Kidney epithelial cell (primary cell): ENCODE measurements around the gene THSD4. TPM values are rescaled to one million over a fixed set of nuclear protein-coding genes. Genes with fewer than 3 reads are reported as not detected.

Experiments used
- DNase-seq: peaks from one replicate; pipeline ENCODE4 v3.0.0-alpha.2; 2010; ENCODE audit warnings: low read depth
- H3K27me3 ChIP-seq: 2 replicates; pipeline ENCODE4 v1.6.0; 2011; ENCODE audit warnings: low read length; ENCODE audit not compliant: control insufficient read depth, insufficient read depth
- H3K36me3 ChIP-seq: 2 replicates; pipeline ENCODE4 v1.5.1; 2011; ENCODE audit warnings: low read length; ENCODE audit not compliant: control insufficient read depth, insufficient read depth
- H3K4me3 ChIP-seq: 2 replicates; pipeline ENCODE4 v1.5.1; 2011; ENCODE audit warnings: low read depth, mild to moderate bottlenecking, control low read depth, low read length
- total RNA-seq: library from RNA; depleted of rRNA; stranded (reverse); fragments of >200 nt; gene quantifications from 2 replicates; pipeline ENCODE4 v1.2.3, GENCODE V29; 2015
- TF ChIP-seq, protein P1 (sequence below): IDR thresholded peaks from 2 replicates; pipeline ENCODE4 v1.5.1; 2011; ENCODE audit warnings: mild to moderate bottlenecking, moderate library complexity, low read length, control low read depth, inconsistent platforms; ENCODE audit not compliant: insufficient read depth, poor library complexity, severe bottlenecking

THSD4 gene
- total RNA-seq, 1 donor from 2014 or later = 17.7 TPM

- no peaks in the 10 kb centered on the region for H3K36me3 ChIP-seq
- DNase-seq = no peak
Observed at GRCh38 chr15:71245588-71245987, 130.3 kb downstream of the THSD4 start.

DNA sequence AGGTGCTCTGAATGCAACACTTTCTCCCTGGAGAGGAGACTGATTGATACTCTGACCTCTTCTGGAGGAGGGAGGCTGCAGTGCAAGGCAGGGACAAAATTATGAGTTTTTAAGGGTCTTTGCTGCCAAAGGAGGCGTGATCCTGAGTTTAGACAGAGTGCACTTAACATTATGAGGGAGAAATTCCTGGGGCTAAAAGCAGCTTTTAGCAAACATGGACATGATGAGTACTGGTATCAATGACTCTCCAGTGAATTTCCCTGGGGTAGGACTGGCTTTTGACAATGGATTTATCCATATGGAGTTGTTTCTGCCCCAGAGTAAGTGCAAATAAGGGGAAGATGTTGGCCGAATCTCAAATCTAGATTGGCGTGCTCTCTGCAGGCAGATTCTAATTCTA lies 133.1 kb downstream of the THSD4 start:
- Histone ChIP-seq H3K4me3 (no peak overlapping the region), H3K27me3 (no peaks in the 10 kb centered on the region), H3K36me3 (no peaks in the 10 kb centered on the region)
- TF ChIP-seq, protein P1, sequence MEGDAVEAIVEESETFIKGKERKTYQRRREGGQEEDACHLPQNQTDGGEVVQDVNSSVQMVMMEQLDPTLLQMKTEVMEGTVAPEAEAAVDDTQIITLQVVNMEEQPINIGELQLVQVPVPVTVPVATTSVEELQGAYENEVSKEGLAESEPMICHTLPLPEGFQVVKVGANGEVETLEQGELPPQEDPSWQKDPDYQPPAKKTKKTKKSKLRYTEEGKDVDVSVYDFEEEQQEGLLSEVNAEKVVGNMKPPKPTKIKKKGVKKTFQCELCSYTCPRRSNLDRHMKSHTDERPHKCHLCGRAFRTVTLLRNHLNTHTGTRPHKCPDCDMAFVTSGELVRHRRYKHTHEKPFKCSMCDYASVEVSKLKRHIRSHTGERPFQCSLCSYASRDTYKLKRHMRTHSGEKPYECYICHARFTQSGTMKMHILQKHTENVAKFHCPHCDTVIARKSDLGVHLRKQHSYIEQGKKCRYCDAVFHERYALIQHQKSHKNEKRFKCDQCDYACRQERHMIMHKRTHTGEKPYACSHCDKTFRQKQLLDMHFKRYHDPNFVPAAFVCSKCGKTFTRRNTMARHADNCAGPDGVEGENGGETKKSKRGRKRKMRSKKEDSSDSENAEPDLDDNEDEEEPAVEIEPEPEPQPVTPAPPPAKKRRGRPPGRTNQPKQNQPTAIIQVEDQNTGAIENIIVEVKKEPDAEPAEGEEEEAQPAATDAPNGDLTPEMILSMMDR = no peak
- DNase-seq = no peak

More at GRCh38 chr15:71245588-71245987, 130.3 kb downstream of the THSD4 start:
- TF ChIP-seq, protein P1 = no peak
- H3K27me3 ChIP-seq = no peaks in the 10 kb centered on the region
- no peak overlapping the region for H3K4me3 ChIP-seq

GRCh38 chr15:71249986-71250385 lies 134.7 kb downstream of the THSD4 start:
- Histone ChIP-seq H3K27me3 (no peaks in the 10 kb centered on the region), H3K4me3 (no peak overlapping the region), H3K36me3 (no peaks in the 10 kb centered on the region)
- DNase-seq = no peak
- TF ChIP-seq, protein P1 = no peak

DNA sequence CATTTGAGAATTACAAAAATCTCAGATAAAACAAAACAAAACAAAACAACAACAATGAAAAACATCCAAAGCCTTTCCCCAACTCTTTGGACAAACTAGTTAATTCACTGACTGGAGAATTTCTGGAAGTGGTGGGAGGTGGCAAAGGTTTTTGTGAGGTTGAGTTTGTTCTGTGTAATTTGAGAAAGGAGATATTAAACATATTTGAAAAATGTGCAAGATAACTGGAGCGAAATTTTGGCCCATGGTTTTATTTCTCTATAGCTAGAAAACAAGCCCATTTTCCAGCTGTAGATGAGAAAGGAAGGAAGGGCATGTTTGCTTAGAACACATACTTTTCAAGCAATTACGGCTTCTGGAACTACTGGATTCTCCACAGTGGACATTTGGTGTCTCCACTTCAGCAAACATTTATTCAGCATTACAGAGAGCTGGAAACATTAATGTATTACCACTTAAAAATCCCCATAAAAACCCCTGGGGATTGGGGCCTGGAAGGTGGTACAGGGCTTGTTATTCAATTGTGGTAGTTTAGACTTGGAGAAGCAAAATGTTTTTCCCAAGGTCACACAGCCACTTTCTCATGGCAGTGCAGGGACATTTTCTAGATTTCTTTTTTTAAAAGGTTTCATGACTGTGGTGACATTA lies 135.8 kb downstream of the THSD4 start:
- Histone ChIP-seq H3K27me3 (no peaks in the 10 kb centered on the region), H3K4me3 (no peak overlapping the region), H3K36me3 (no peaks in the 10 kb centered on the region)
- TF ChIP-seq, protein P1 = no peak
- no peak for DNase-seq

DNA sequence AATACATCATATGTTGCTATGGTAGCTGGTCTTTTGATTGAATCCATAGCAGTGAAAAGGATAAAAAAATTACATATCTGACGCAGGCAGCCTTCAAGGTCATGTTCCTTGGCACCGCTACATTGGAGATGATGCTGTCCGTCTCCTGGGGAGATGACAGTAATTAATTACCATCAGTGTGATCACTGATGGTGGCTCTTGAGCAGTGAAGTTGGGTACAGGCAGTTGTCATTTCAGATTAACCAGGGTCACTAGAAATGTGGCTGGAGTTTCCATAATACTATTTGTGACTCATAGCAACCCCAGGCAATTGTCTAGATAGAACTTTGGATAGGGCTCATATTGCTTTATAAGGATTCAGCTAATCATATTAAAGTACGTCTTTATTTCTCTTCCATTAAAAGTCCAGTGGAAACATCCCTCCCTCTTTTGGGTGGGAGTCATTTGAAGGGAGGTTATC lies 136.3 kb downstream of the THSD4 start:
- H3K4me3 ChIP-seq = no peak overlapping the region
- TF ChIP-seq, protein P1 = no peak
- DNase-seq = no peak
- no peaks in the 10 kb centered on the region for H3K36me3 ChIP-seq
- H3K27me3 ChIP-seq = no peaks in the 10 kb centered on the region

DNA sequence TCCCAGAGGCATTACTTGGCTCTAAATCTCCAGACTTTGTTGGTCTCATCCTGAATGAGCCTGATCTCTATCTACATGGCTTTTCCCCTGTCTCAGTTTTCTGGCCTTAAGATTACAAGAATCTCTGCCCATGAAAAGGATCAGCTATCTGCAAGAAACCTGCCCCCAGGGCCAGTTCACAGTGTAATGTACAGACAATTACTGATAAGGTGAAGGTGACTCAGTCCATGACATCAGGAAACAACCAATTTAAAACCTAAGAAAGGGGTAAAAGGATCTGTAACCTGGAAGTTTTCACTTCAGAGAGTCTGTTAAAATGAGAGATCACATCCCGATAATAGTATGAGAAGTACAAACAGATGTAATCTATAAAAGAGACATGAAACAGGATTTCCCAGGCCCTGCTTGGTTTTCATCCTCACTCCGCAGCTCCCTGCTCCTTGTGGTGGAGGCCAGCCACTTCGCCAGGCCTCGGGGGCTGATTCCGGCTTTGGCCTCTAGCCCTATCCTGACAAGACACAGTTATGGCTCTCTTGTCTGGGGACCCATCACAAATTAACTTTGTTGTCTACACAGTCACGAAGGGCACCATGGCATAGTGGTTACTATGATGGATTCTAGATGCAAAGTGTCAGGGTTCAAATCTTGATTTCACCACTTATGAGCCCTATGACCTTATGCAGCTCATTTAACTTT lies 136.9 kb downstream of the THSD4 start:
- no peak overlapping the region for H3K4me3 ChIP-seq
- DNase-seq = no peak
- no peaks in the 10 kb centered on the region for H3K36me3 ChIP-seq
- TF ChIP-seq, protein P1 = no peak
- no peaks in the 10 kb centered on the region for H3K27me3 ChIP-seq
